CD4-positive, alpha-beta T cell (primary cell): Measurements from ENCODE around the gene DDX18. TPM values are rescaled to one million over a fixed set of nuclear protein-coding genes. Genes with fewer than 3 reads are reported as not detected.
"Not testable (repeated sequence)": the region's sequence is repeated elsewhere in the genome, so short reads cannot be mapped to it uniquely, and the experiment has no call there.

Experiments used
- ATAC-seq: fragments of 200-7000 bp; cut with Tn5 transposase; one replicate; pipeline ENCODE4 v1.10.0; 2022; ENCODE audit warnings: mild to moderate bottlenecking; ENCODE audit not compliant: poor library complexity
- CTCF ChIA-PET: fragments of 350-600 bp; sonication (Branson Sonifier 250); formaldehyde crosslinking; loops from one replicate; lab custom pipeline; 2021; ENCODE audit warnings: antibody characterized with exemption, inconsistent platforms; lab: Charles Lee
- POLR2A ChIA-PET: fragments of 350-600 bp; sonication (Branson Sonifier 250); formaldehyde crosslinking; loops from one replicate; lab custom pipeline; 2021; ENCODE audit warnings: antibody characterized with exemption, inconsistent platforms; lab: Charles Lee
- DNase-seq, 14 experiments: peaks; one replicate each; pipeline ENCODE4 v3.0.0-alpha.2; 2013 to 2020; ENCODE audit warnings: mixed read lengths in 2 of 14
- H3K27ac ChIP-seq, 2 donors: one replicate each; pipeline versions ENCODE4 v1.5.1 to v1.7.0; 2013; ENCODE audit warnings: low read length in 2 of 2, low read depth in 1 of 2, mild to moderate bottlenecking in 1 of 2
- H3K27me3 ChIP-seq, 2 experiments: 1 replicate in 1 of 2; 2 replicates in 1 of 2; pipeline versions ENCODE4 v1.6.1 to v1.7.0; 2013; ENCODE audit warnings: low read length in 2 of 2, control low read depth in 1 of 2, mild to moderate bottlenecking in 1 of 2, moderate library complexity in 1 of 2; ENCODE audit not compliant: insufficient read depth in 2 of 2, control insufficient read depth in 1 of 2
- H3K36me3 ChIP-seq: one replicate; pipeline ENCODE4 v1.6.1; 2013; ENCODE audit warnings: low read length, control low read depth; ENCODE audit not compliant: insufficient read depth
- H3K4me1 ChIP-seq: one replicate; pipeline ENCODE4 v1.6.1; 2013; ENCODE audit warnings: low read length, control low read depth; ENCODE audit not compliant: insufficient read depth
- H3K4me3 ChIP-seq: one replicate; pipeline ENCODE4 v1.5.1; 2013; ENCODE audit warnings: mild to moderate bottlenecking, low read length, moderate library complexity
- H3K9me3 ChIP-seq, 2 experiments: 1 replicate in 1 of 2; 2 replicates in 1 of 2; pipeline versions ENCODE4 v1.6.1 to v1.7.0; 2013; ENCODE audit warnings: low read length in 2 of 2, mild to moderate bottlenecking in 2 of 2, control low read depth in 1 of 2, moderate library complexity in 1 of 2; ENCODE audit not compliant: control insufficient read depth in 1 of 2, insufficient read depth in 1 of 2
- H3K27ac Mint-ChIP-seq: one replicate; pipeline ENCODE4 v1.8.0; 2020; ENCODE audit warnings: mixed read lengths
- H3K27me3 Mint-ChIP-seq: one replicate; pipeline ENCODE4 v1.8.0; 2021; ENCODE audit warnings: mixed read lengths
- H3K36me3 Mint-ChIP-seq: one replicate; pipeline ENCODE4 v1.8.0; 2021; ENCODE audit warnings: low read depth, mixed read lengths
- H3K4me1 Mint-ChIP-seq: one replicate; pipeline ENCODE4 v1.8.0; 2021; ENCODE audit warnings: low read depth, mixed read lengths
- H3K4me3 Mint-ChIP-seq: one replicate; pipeline ENCODE4 v1.8.0; 2020; ENCODE audit warnings: mild to moderate bottlenecking, mixed read lengths
- H3K9me3 Mint-ChIP-seq: one replicate; pipeline ENCODE4 v1.8.0; 2020; ENCODE audit warnings: mixed read lengths
- CTCF ChIP-seq: fragments of 200-600 bp; IDR thresholded peaks from one replicate; pipeline ENCODE4 v1.8.0; 2022; ENCODE audit warnings: antibody characterized with exemption, mild to moderate bottlenecking
- intact Hi-C, 2 experiments: fragments of 100-400 bp; cut with DNase I in 1 of 2; cut with micrococcal nuclease in 1 of 2; formaldehyde crosslinking; loops; one replicate each; pipeline versions ENCODE4 v1.15.1 to v1.9.0; 2023 to 2025; cut with DNase I, micrococcal nuclease
- total RNA-seq, 174 experiments: library from RNA in 2 of 174; stranded (reverse) in 2 of 174; gene quantifications; one replicate each; pipeline ENCODE4 v1.2.3 and lab custom pipeline; 2021 to 2026

Gene DDX18
- total RNA-seq, 2 experiments from 2014 or later = 172 to 177 TPM

- ATAC-seq (peak; percentile 59), DNase-seq (peak in 2 of 14 experiments; percentile 50 to 59)
- Mint-ChIP-seq H3K27me3 (no peaks in the 10 kb centered on the region), H3K4me3 (no peak overlapping the region), H3K36me3 (peaks cover 99% of the 10 kb centered on the region), H3K4me1 (peaks cover 46% of the 10 kb centered on the region), H3K27ac (peak overlapping the region; percentile 64), H3K9me3 (no peaks in the 10 kb centered on the region)
- Histone ChIP-seq H3K9me3 (no peaks in the 10 kb centered on the region), H3K27me3 (no peaks in the 10 kb centered on the region), H3K27ac (no peak overlapping the region), H3K4me3 (no peak overlapping the region), H3K4me1 (peaks cover 6% of the 10 kb centered on the region), H3K36me3 (peaks cover 88% of the 10 kb centered on the region)
- POLR2A ChIA-PET = no interaction called here
- intact Hi-C loops = no loop called here
- CTCF ChIA-PET = no interaction called here
- TF ChIP-seq CTCF = no peak
These were observed 6.0 kb downstream of the DDX18 start for GRCh38 chr2:117820444-117820843.

- no peak overlapping the region for H3K4me3 ChIP-seq
- no peaks in the 10 kb centered on the region for H3K4me1 ChIP-seq
- Mint-ChIP-seq H3K4me3 (no peak overlapping the region), H3K27ac (peak overlapping the region; percentile 43), H3K36me3 (peaks cover 100% of the 10 kb centered on the region), H3K27me3 (no peaks in the 10 kb centered on the region), H3K9me3 (no peaks in the 10 kb centered on the region), H3K4me1 (peaks cover 1% of the 10 kb centered on the region)
- POLR2A ChIA-PET = no interaction called here
- intact Hi-C loops = no loop called here
- H3K27me3 ChIP-seq = no peaks in the 10 kb centered on the region
- H3K27ac ChIP-seq = no peak overlapping the region
- ATAC-seq (no peak), DNase-seq (no peak)
- H3K9me3 ChIP-seq = no peaks in the 10 kb centered on the region
- CTCF ChIA-PET = interaction anchor here (1.3 kb wide), 1 partner anchor 11 kb away, joined by 4 read pairs; the partner anchor contains the start of gene DDX18
- H3K36me3 ChIP-seq = peaks cover 99% of the 10 kb centered on the region
- TF ChIP-seq CTCF = no peak
These were observed 10.9 kb downstream of the DDX18 start for GRCh38 chr2:117825437-117825836.

- H3K27me3 Mint-ChIP-seq, H3K27ac Mint-ChIP-seq, intact Hi-C loops, H3K9me3 Mint-ChIP-seq, H3K4me1 Mint-ChIP-seq, H3K27ac ChIP-seq, DNase-seq, H3K4me3 ChIP-seq, H3K4me1 ChIP-seq, ATAC-seq, H3K27me3 ChIP-seq, H3K9me3 ChIP-seq, H3K4me3 Mint-ChIP-seq: not testable (repeated sequence)
- ChIA-PET POLR2A (interaction anchor here (1.2 kb wide), 1 partner anchor 13 kb away, joined by 3 read pairs; the partner anchor contains the start of gene DDX18), CTCF (interaction anchor here (1.6 kb wide), 1 partner anchor 13 kb away, joined by 7 read pairs; the partner anchor contains the start of gene DDX18)
- H3K36me3 Mint-ChIP-seq = peaks cover 100% of the 10 kb centered on the region
- peaks cover 97% of the 10 kb centered on the region for H3K36me3 ChIP-seq
These were observed 13.0 kb downstream of the DDX18 start for GRCh38 chr2:117827464-117827863.

GRCh38 chr2:117828870-117829269 lies 14.4 kb downstream of the DDX18 start:
- intact Hi-C loops = no loop called here
- ChIA-PET CTCF (interaction anchor here (1.2 to 2.5 kb wide), 2 partner anchors 10 to 14 kb away, joined by 3 to 8 read pairs; partner anchors contain the start of gene DDX18), POLR2A (interaction anchor here (1.0 kb wide), 1 partner anchor 14 kb away, joined by 3 read pairs; the partner anchor contains the start of gene DDX18)
- H3K4me3 Mint-ChIP-seq = no peak overlapping the region
- no peaks in the 10 kb centered on the region for H3K4me1 Mint-ChIP-seq
- Histone ChIP-seq H3K4me3 (no peak overlapping the region), H3K4me1 (no peaks in the 10 kb centered on the region), H3K36me3 (peaks cover 93% of the 10 kb centered on the region), H3K27ac (no peak overlapping the region), H3K27me3 (no peaks in the 10 kb centered on the region), H3K9me3 (no peaks in the 10 kb centered on the region)
- no peaks in the 10 kb centered on the region for H3K9me3 Mint-ChIP-seq
- H3K36me3 Mint-ChIP-seq = peaks cover 100% of the 10 kb centered on the region
- H3K27me3 Mint-ChIP-seq = no peaks in the 10 kb centered on the region
- DNase-seq (no peak), ATAC-seq (no peak)
- TF ChIP-seq CTCF = no peak
- H3K27ac Mint-ChIP-seq = peak overlapping the region; percentile 61
